Measurements from ENCODE around the gene ADAMTSL1. TPM values are rescaled to one million over a fixed set of nuclear protein-coding genes. Genes with fewer than 3 reads are reported as not detected.

Gene ADAMTSL1
- polyA plus RNA-seq, 2 of the 4 experiments (the other 2 are of a cell fraction), result 0.03 TPM; not detected in 1

DNA sequence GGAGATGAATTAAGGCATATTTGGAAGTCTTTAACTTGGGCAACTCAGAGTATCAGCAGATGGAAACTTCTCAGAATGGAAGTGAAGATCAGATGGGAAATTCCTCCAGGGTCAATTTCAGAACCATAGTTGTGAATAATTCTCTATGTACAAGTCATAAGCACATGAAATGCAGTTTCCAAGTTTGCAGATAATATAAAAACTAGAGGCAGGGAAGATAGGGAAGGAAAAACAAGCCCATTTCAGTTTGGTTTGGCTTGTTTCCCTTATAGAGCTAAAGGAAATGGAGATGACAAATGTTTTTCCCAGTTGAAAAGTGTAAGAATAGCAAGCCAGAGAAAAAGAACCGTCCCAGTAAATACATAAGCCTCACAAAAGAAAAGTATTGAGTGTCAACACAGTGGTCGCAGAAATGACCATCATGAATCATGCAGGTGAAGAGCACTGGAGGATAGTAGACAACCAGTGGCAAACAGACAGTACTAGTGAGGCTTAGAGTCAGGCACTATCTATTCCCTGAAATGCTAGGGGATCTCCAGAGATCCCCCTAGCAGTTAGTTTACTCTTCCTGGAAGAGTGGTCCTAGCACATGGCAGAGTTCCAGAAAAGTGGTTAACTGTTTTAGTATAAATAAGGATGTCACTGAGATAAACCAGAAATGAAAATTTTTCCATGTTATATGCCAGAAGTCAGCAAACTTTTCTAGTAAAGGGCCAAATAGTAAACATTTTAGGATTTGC lies 313.1 kb downstream of the ADAMTSL1 start:
- CTCF ChIA-PET, result interaction anchor here (1.2 kb wide), 1 partner anchor 16 kb away, joined by 3 read pairs; no protein-coding TSS in a partner anchor
- no peak for FAIRE-seq
- no peak for ATAC-seq
- no peak for TF ChIP-seq RAD21 (conservative IDR thresholded peaks at IDR 0.05 in 1 of 2, IDR thresholded peaks at IDR 0.05 in 1 of 2)
- TF ChIP-seq POLR2AphosphoS2 (conservative IDR thresholded peaks at IDR 0.05; ENCODE audit: low read length), result no peak
- no peak for TF ChIP-seq KDM1A (IDR thresholded peaks at IDR 0.05; ENCODE audit: low read depth)
- TF ChIP-seq ZFP36 (IDR thresholded peaks at IDR 0.05; ENCODE audit: borderline replicate concordance, partially characterized antibody), result no peak
- no peak for TF ChIP-seq RCOR1 (IDR thresholded peaks at IDR 0.05; ENCODE audit: low read depth, low read length)
- no peak for TF ChIP-seq MAFK (IDR thresholded peaks at IDR 0.05; ENCODE audit: partially characterized antibody)
- TF ChIP-seq, protein P1, sequence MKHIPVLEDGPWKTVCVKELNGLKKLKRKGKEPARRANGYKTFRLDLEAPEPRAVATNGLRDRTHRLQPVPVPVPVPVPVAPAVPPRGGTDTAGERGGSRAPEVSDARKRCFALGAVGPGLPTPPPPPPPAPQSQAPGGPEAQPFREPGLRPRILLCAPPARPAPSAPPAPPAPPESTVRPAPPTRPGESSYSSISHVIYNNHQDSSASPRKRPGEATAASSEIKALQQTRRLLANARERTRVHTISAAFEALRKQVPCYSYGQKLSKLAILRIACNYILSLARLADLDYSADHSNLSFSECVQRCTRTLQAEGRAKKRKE (CRISPR knock-in tag; IDR thresholded peaks at IDR 0.05; ENCODE audit: low read depth), result no peak
- no peak for TF ChIP-seq HMGXB4 (CRISPR knock-in tag; IDR thresholded peaks at IDR 0.05; ENCODE audit: borderline replicate concordance)
- TF ChIP-seq, protein P2, sequence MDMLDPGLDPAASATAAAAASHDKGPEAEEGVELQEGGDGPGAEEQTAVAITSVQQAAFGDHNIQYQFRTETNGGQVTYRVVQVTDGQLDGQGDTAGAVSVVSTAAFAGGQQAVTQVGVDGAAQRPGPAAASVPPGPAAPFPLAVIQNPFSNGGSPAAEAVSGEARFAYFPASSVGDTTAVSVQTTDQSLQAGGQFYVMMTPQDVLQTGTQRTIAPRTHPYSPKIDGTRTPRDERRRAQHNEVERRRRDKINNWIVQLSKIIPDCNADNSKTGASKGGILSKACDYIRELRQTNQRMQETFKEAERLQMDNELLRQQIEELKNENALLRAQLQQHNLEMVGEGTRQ (IDR thresholded peaks at IDR 0.05), result no peak
- no peak for TF ChIP-seq CBX2 (IDR thresholded peaks at IDR 0.05; ENCODE audit: borderline replicate concordance, low read depth)
- TF ChIP-seq JUNB (IDR thresholded peaks at IDR 0.05), result no peak
- no peak for TF ChIP-seq RFX5 (IDR thresholded peaks at IDR 0.05)
- no peak for TF ChIP-seq EHMT2 (IDR thresholded peaks at IDR 0.05; ENCODE audit: low read depth)
- TF ChIP-seq, protein P3, sequence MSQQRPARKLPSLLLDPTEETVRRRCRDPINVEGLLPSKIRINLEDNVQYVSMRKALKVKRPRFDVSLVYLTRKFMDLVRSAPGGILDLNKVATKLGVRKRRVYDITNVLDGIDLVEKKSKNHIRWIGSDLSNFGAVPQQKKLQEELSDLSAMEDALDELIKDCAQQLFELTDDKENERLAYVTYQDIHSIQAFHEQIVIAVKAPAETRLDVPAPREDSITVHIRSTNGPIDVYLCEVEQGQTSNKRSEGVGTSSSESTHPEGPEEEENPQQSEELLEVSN (IDR thresholded peaks at IDR 0.05; ENCODE audit: borderline replicate concordance, low read depth), result no peak
- no peak for TF ChIP-seq REST (IDR thresholded peaks at IDR 0.05)
- TF ChIP-seq ZNF302 (CRISPR knock-in tag; IDR thresholded peaks at IDR 0.05), result no peak
- TF ChIP-seq PBX3 (IDR thresholded peaks at IDR 0.05), result no peak
- TF ChIP-seq CHD4 (IDR thresholded peaks at IDR 0.05; ENCODE audit: borderline replicate concordance), result no peak
- 36% methylated on average over 2 of the region's 2 CpGs for WGBS (ENCODE audit: missing lambda C conversion rate)
- Histone ChIP-seq H3K9me3 (no peaks in the 10 kb centered on the region), H3K4me2 (no peak overlapping the region), H3K4me3 (no peak overlapping the region), H3K27ac (no peak overlapping the region), H3K4me1 (no peaks in the 10 kb centered on the region)
- POLR2A ChIA-PET, result no interaction called here
- DNase-seq (ENCODE audit: low read depth in 1 of 2, low spot score in 1 of 2), result no peak
